K562 (cell line): ENCODE data around the gene CKS2. TPM values are rescaled to one million over a fixed set of nuclear protein-coding genes. Genes with fewer than 3 reads are reported as not detected.

ENCODE experiments used
- DNMT1 ChIP-seq: fragments of 450-650 bp; IDR thresholded peaks from 2 replicates; pipeline ENCODE4 v1.6.1; 2016; ENCODE audit warnings: antibody characterized with exemption, mild to moderate bottlenecking
- FOSL1 ChIP-seq: fragments of 200-800 bp; sonication (Bioruptor generic); conservative IDR thresholded peaks from 2 replicates; pipeline ENCODE4 v1.6.1; 2016; ENCODE audit warnings: missing genetic modification characterization, missing compliant biosample characterization
- HCFC1 ChIP-seq: IDR thresholded peaks from 2 replicates; pipeline ENCODE4 v1.6.1; 2012; ENCODE audit warnings: low read depth, low read length, improper control_type of control experiment
- IRF2 ChIP-seq: sonication (generic); formaldehyde crosslinking; IDR thresholded peaks from 2 replicates; pipeline ENCODE4 v1.8.1; 2022; ENCODE audit warnings: mild to moderate bottlenecking, missing genetic modification reagents
- MAZ ChIP-seq, 2 experiments: fragments of 450-650 bp in 1 of 2; sonication (generic) in 1 of 2; formaldehyde crosslinking; IDR thresholded peaks in 1 of 2; conservative IDR thresholded peaks in 1 of 2; 2 replicates each; pipeline versions ENCODE4 v1.4.0 to v1.5.0; 2020; ENCODE audit warnings: mild to moderate bottlenecking in 1 of 2, missing genetic modification reagents in 1 of 2
- PTRF ChIP-seq: fragments of 450-650 bp; IDR thresholded peaks from 2 replicates; pipeline ENCODE4 v1.6.1; 2016; ENCODE audit warnings: mild to moderate bottlenecking, missing genetic modification characterization, missing compliant biosample characterization
- RBM17 ChIP-seq: fragments of 200-400 bp; formaldehyde crosslinking; IDR thresholded peaks from 2 replicates; pipeline ENCODE4 v1.6.1; 2017; ENCODE audit warnings: low read depth, mild to moderate bottlenecking, low read length, borderline replicate concordance
- RFX5 ChIP-seq: IDR thresholded peaks from 2 replicates; pipeline ENCODE4 v1.6.1; 2011; ENCODE audit warnings: low read depth, mild to moderate bottlenecking, improper control_type of control experiment, low read length
- TRIM24 ChIP-seq, 2 experiments: fragments of 450-650 bp; IDR thresholded peaks; 2 replicates each; pipeline ENCODE4 v1.6.1; 2016
- YY1 ChIP-seq, 3 experiments: IDR thresholded peaks; 2 replicates each; pipeline ENCODE4 v1.6.1; 2011; ENCODE audit warnings: low read length in 2 of 3, mild to moderate bottlenecking in 2 of 3, moderate library complexity in 2 of 3, borderline replicate concordance in 1 of 3, control low read depth in 1 of 3, low read depth in 1 of 3; ENCODE audit not compliant: insufficient read depth in 3 of 3, insufficient replicate concordance in 2 of 3, control insufficient read depth in 1 of 3, insufficient read length in 1 of 3; ENCODE audit errors: extremely low read depth in 1 of 3
- ZNF444 ChIP-seq: fragments of 250-450 bp; sonication (Bioruptor Pico); IDR thresholded peaks from 2 replicates; pipeline ENCODE4 v1.4.0; 2020; ENCODE audit warnings: mild to moderate bottlenecking, moderate library complexity
- polyA plus RNA-seq, 8 experiments: library from polyadenylated mRNA; depleted of rRNA in 4 of 8; stranded (reverse) in 5 of 8; unstranded in 3 of 8; fragments of >200 nt; fragmentation: Nextera tagmentation in 2 of 8; fragmentation: Illumina TruSeq in 1 of 8; extraction: Ambion mirVana in 2 of 8; extraction: Trizol in 1 of 8; gene quantifications; 2 replicates each; pipeline versions ENCODE4 v1.2.1 to v1.2.3, GENCODE V29; 2011 to 2014; ENCODE audit warnings: inconsistent platforms in 1 of 8, missing spikeins in 1 of 8
- total RNA-seq, 7 experiments: library from RNA; depleted of rRNA in 6 of 7; stranded (reverse); fragments of >200 nt in 6 of 7; fragmentation: Illumina TruSeq in 2 of 7; extraction: Trizol in 2 of 7; gene quantifications; 2 replicates each; pipeline versions ENCODE4 v1.2.1 to v1.2.3, GENCODE V29; 2011 to 2021; ENCODE audit warnings: low replicate concordance in 1 of 7
- TF ChIP-seq, protein P1 (sequence below): fragments of 450-650 bp; IDR thresholded peaks from 2 replicates; pipeline ENCODE4 v1.7.1; 2018; ENCODE audit warnings: mild to moderate bottlenecking, low read depth; ENCODE audit not compliant: partially characterized antibody
- TF ChIP-seq, protein P2 (sequence below): fragments of 250-450 bp; sonication (Bioruptor Pico); IDR thresholded peaks from 2 replicates; pipeline ENCODE4 v1.8.0; 2022; ENCODE audit warnings: moderate library complexity, mild to moderate bottlenecking, inconsistent platforms
- TF ChIP-seq, protein P3 (sequence below): sonication (generic); formaldehyde crosslinking; IDR thresholded peaks from 2 replicates; pipeline ENCODE4 v1.5.0; 2020; ENCODE audit warnings: missing genetic modification reagents
- TF ChIP-seq, protein P4 (sequence below): sonication (generic); formaldehyde crosslinking; IDR thresholded peaks from 2 replicates; pipeline ENCODE4 v1.8.0; 2022; ENCODE audit warnings: mild to moderate bottlenecking, missing genetic modification reagents
- TF ChIP-seq, protein P5 (sequence below): sonication (generic); formaldehyde crosslinking; IDR thresholded peaks from 2 replicates; pipeline ENCODE4 v1.8.0; 2022; ENCODE audit warnings: missing genetic modification reagents, mild to moderate bottlenecking, borderline replicate concordance
- TF ChIP-seq, protein P6 (sequence below): sonication (generic); formaldehyde crosslinking; IDR thresholded peaks from 2 replicates; pipeline ENCODE4 v1.8.1; 2023; ENCODE audit warnings: mild to moderate bottlenecking, missing genetic modification reagents, moderate library complexity

CKS2 gene
- total and polyA plus RNA-seq, 9 of the 15 experiments (the other 6 are each of a cell fraction or from before 2014, with no cell fraction given), result 123 to 941 (median 321) TPM

DNA sequence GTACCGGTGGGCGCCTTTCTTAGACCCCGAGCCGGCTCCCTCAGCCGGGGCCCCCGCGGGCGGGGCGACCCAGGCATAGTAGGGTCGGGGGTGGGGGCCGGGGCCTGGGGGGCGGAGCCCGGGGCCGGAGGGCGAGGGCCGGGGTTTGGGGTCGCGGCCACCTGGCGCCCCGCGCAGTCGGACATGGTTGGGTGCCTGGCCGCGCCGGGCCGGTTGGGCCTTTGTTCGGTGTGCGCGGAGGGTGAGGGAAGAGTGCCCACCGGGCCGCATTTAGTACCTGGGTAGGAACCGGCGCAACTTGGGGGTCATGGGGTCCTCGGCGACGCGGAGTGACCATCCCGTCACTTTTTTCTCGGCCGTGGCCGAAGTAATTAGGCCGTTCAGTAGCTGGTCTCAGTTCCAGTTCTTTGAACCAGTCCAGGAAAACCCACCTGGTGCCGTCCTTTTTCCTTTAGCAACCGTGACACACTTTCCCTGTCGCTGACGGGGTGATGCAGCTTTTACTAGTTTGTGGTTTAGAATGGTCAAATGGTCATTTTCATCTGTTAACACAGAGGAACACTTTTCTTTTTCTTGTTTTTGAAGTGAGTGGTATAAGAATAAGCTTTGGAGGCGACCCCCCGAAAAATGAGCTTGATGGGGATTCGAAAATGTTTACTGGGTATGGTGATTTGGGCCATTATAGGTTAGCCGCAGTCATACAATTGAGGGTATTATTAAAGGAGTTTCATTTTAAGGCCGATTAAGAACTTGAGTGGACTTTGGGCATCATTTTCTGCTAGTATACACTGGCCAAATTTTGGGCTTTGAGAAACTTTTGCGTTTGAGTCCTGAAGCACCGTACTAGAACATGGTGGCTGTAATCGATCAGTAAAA, 589 bp downstream of the CKS2 start (continued):
- no peak for TF ChIP-seq HCFC1
- TF ChIP-seq DNMT1, result no peak
- TF ChIP-seq, protein P1, sequence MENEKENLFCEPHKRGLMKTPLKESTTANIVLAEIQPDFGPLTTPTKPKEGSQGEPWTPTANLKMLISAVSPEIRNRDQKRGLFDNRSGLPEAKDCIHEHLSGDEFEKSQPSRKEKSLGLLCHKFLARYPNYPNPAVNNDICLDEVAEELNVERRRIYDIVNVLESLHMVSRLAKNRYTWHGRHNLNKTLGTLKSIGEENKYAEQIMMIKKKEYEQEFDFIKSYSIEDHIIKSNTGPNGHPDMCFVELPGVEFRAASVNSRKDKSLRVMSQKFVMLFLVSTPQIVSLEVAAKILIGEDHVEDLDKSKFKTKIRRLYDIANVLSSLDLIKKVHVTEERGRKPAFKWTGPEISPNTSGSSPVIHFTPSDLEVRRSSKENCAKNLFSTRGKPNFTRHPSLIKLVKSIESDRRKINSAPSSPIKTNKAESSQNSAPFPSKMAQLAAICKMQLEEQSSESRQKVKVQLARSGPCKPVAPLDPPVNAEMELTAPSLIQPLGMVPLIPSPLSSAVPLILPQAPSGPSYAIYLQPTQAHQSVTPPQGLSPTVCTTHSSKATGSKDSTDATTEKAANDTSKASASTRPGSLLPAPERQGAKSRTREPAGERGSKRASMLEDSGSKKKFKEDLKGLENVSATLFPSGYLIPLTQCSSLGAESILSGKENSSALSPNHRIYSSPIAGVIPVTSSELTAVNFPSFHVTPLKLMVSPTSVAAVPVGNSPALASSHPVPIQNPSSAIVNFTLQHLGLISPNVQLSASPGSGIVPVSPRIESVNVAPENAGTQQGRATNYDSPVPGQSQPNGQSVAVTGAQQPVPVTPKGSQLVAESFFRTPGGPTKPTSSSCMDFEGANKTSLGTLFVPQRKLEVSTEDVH, result no peak
- TF ChIP-seq, protein P2, sequence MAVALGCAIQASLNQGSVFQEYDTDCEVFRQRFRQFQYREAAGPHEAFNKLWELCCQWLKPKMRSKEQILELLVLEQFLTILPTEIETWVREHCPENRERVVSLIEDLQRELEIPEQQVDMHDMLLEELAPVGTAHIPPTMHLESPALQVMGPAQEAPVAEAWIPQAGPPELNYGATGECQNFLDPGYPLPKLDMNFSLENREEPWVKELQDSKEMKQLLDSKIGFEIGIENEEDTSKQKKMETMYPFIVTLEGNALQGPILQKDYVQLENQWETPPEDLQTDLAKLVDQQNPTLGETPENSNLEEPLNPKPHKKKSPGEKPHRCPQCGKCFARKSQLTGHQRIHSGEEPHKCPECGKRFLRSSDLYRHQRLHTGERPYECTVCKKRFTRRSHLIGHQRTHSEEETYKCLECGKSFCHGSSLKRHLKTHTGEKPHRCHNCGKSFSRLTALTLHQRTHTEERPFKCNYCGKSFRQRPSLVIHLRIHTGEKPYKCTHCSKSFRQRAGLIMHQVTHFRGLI, result no peak
- no peak for TF ChIP-seq TRIM24 (IDR thresholded peaks at IDR 0.05)
- no peak for TF ChIP-seq MAZ (CRISPR knock-in tag; conservative IDR thresholded peaks at IDR 0.05 in 1 of 2, IDR thresholded peaks at IDR 0.05 in 1 of 2)
- TF ChIP-seq, protein P3, sequence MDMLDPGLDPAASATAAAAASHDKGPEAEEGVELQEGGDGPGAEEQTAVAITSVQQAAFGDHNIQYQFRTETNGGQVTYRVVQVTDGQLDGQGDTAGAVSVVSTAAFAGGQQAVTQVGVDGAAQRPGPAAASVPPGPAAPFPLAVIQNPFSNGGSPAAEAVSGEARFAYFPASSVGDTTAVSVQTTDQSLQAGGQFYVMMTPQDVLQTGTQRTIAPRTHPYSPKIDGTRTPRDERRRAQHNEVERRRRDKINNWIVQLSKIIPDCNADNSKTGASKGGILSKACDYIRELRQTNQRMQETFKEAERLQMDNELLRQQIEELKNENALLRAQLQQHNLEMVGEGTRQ, result no peak
- no peak for TF ChIP-seq PTRF (tag)
- TF ChIP-seq, protein P4, sequence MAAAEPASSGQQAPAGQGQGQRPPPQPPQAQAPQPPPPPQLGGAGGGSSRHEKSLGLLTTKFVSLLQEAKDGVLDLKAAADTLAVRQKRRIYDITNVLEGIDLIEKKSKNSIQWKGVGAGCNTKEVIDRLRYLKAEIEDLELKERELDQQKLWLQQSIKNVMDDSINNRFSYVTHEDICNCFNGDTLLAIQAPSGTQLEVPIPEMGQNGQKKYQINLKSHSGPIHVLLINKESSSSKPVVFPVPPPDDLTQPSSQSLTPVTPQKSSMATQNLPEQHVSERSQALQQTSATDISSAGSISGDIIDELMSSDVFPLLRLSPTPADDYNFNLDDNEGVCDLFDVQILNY (CRISPR knock-in tag), result no peak
- TF ChIP-seq IRF2 (CRISPR knock-in tag), result no peak
- no peak for TF ChIP-seq YY1 (IDR thresholded peaks at IDR 0.05; ENCODE audit: borderline replicate concordance in 1 of 3, control insufficient read depth in 1 of 3, extremely low read depth in 1 of 3, insufficient read depth in 3 of 3, insufficient read length in 1 of 3, insufficient replicate concordance in 2 of 3, low read depth in 1 of 3, low read length in 2 of 3)
- TF ChIP-seq, protein P5, sequence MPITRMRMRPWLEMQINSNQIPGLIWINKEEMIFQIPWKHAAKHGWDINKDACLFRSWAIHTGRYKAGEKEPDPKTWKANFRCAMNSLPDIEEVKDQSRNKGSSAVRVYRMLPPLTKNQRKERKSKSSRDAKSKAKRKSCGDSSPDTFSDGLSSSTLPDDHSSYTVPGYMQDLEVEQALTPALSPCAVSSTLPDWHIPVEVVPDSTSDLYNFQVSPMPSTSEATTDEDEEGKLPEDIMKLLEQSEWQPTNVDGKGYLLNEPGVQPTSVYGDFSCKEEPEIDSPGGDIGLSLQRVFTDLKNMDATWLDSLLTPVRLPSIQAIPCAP (CRISPR knock-in tag), result no peak
- no peak for TF ChIP-seq FOSL1 (tag)
- TF ChIP-seq RFX5, result no peak
- TF ChIP-seq, protein P6, sequence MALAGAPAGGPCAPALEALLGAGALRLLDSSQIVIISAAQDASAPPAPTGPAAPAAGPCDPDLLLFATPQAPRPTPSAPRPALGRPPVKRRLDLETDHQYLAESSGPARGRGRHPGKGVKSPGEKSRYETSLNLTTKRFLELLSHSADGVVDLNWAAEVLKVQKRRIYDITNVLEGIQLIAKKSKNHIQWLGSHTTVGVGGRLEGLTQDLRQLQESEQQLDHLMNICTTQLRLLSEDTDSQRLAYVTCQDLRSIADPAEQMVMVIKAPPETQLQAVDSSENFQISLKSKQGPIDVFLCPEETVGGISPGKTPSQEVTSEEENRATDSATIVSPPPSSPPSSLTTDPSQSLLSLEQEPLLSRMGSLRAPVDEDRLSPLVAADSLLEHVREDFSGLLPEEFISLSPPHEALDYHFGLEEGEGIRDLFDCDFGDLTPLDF (CRISPR knock-in tag), result 0 out of 2 replicates have a peak, but pooled peaks have one; percentile 39
- TF ChIP-seq RBM17, result no peak
- TF ChIP-seq ZNF444 (CRISPR knock-in tag), result no peak
